HG03469 (cell line): Measurements from ENCODE around the gene PRTN3.
"Not testable (repeated sequence)": the region's sequence is repeated elsewhere in the genome, so short reads cannot be mapped to it uniquely, and the experiment has no call there.

Experiments
- ATAC-seq: cut with Tn5 transposase; IDR thresholded peaks from one replicate; pipeline ENCODE4 v1.9.1; 2021; ENCODE audit warnings: mild to moderate bottlenecking, moderate library complexity, moderate number of reproducible peaks; ENCODE audit not compliant: unreplicated experiment

PRTN3 gene

GRCh38 chr19:843180-843835, 2.5 kb downstream of the PRTN3 start:
- ATAC-seq, result no peak

GRCh38 chr19:843836-844545, 3.2 kb downstream of the PRTN3 start:
- ATAC-seq, result no peak

- no peak for ATAC-seq
Observed at GRCh38 chr19:844546-844971, 3.8 kb downstream of the PRTN3 start.

DNA sequence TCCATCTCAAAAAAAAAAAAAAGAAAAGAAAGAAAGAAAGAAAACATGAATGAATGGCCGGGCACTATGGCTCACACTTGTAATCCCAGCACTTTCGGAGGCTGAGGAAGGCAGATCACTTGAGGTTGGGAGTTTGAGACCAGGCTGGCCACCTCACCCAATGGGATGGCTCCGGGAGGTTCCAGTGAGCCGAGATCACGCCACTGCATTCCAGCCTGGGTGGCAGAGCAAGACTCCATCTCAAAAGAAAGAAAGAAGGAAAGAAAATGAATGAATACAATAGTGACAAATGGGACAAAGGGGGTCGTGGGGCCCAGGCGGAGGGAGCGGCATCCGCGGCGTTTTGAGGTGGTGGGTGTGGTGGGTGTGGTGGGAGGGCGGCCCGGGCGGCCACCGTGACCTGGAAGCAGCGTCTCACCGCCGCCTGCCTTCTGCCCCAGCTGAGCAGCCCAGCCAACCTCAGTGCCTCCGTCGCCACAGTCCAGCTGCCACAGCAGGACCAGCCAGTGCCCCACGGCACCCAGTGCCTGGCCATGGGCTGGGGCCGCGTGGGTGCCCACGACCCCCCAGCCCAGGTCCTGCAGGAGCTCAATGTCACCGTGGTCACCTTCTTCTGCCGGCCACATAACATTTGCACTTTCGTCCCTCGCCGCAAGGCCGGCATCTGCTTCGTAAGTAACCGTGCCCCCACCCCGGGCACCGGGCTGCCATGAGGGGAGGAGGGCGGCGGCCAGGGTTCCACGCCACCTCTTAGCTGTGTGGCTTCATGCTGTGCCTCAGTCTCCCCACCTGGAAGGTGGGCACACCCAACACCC, 5.1 kb downstream of the PRTN3 start:
- ATAC-seq, result no peak

- no peak for ATAC-seq
Observed at GRCh38 chr19:848386-848921, 7.7 kb downstream of the PRTN3 start.

DNA sequence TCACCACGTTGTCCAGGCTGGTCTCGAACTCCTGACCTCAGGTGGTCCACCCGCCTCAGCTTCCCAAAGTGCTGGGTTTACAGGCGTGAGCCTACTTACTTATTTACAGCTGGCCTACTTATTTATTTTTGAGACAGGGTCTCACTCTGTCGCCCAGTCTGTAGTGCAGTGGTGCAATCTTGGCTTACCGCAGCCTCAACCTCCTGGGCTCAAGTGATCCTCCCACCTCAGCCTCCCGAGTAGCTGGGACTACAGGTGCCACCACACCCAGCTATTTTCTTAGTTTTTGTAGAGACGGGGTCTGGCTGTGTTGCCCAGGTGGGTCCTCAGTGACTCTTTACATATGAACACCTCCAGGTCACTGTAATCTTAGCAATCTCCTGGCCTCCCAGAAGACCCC, 8.4 kb downstream of the PRTN3 start:
- ATAC-seq, result not testable (repeated sequence)

GRCh38 chr19:850221-850978, 9.6 kb downstream of the PRTN3 start:
- no peak for ATAC-seq

DNA sequence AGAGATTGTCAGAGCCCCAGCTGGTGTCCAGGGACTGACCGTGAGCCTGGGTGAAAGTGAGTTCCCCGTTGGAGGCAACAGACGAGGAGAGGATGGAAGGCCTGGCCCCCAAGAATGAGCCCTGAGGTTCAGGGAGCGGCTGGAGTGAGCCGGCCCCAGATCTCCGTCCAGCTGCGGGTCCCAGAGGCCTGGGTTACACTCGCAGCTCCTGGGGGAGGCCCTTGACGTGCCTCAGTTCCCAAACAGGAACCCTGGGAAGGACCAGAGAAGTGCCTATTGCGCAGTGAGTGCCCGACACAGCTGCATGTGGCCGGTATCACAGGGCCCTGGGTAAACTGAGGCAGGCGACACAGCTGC, 10.2 kb downstream of the PRTN3 start:
- ATAC-seq, result no peak

GRCh38 chr19:852136-853013, 11.6 kb downstream of the PRTN3 start, which contains the start of gene ELANE:
TSS of gene ELANE (plus strand) at chr19:852303. CDS start at chr19:852329, 26 bp downstream.
- ATAC-seq, result no peak

DNA sequence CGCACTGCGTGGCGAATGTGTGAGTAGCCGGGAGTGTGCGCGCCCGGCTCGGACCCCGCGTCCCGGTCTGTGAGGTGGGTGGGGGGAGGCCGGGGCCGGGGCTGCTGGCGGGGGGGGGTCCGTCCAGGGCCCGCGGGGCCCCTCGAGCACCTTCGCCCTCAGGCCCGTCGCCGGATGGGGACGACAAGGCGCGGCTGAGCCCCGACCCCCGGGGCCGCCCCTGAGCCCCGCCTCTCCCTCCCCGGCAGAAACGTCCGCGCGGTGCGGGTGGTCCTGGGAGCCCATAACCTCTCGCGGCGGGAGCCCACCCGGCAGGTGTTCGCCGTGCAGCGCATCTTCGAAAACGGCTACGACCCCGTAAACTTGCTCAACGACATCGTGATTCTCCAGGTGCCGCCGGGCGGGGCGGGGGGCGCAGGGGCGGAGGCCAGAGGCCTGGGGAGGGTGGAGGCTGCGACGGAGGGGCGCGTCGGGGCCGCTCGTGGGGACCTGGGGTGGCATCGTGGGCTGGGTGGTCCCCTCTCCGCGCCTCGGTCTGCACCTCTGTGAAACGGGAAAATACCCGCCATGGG, 12.3 kb downstream of the PRTN3 start:
- no peak for ATAC-seq

- not testable (repeated sequence) for ATAC-seq
Observed at GRCh38 chr19:853614-854220, 12.9 kb downstream of the PRTN3 start.

GRCh38 chr19:854549-854948, 13.8 kb downstream of the PRTN3 start:
- no peak for ATAC-seq

DNA sequence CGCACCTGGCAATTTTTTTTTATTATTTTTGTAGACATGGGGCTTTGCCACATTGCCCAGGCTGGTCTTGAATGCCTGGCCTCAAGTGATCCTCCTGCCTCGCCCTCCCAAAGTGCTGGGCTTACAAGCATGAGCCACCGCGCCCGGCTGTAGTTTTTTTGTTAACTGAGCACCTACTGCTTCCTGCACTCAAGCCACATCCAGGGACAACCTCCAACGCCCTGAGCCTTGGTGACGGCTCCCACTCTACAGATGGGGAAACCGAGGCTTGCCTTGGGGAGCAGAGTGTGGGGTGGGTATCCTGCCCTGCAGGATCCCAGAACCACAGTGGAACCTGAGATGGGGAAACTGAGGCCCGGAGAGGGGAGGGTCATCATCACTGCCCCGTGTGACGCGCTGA, 14.3 kb downstream of the PRTN3 start:
- no peak for ATAC-seq

DNA sequence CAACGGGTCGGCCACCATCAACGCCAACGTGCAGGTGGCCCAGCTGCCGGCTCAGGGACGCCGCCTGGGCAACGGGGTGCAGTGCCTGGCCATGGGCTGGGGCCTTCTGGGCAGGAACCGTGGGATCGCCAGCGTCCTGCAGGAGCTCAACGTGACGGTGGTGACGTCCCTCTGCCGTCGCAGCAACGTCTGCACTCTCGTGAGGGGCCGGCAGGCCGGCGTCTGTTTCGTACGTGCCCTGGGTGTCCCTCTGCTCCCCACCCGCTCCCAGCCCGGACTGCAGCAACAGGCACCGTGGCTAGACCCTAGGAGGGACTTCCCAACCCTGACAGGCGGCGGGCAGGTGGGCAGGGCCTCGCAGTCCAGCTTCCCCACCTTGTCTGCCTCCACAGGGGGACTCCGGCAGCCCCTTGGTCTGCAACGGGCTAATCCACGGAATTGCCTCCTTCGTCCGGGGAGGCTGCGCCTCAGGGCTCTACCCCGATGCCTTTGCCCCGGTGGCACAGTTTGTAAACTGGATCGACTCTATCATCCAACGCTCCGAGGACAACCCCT, 14.8 kb downstream of the PRTN3 start:
- ATAC-seq, result no peak

DNA sequence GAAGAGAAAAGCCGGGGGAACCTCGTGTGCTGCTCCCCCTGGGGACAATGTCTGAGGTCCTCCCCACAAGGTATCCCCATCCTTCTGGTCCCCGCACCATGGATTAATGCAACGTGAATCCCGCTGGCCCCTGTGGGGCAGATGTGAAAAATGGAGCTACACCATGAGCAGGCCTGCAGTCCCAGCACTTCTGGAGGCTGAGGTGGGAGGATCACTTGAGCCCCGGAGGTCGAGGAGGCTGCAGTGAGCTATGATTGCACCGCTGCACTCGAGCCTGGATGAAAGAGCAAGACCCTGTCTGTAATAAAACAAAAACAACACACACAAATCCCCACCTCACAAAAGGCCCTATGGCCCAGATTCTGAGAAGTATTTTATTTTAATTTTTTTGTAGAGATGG, 17.5 kb downstream of the PRTN3 start:
- ATAC-seq, result no peak

GRCh38 chr19:858868-859843, 18.4 kb downstream of the PRTN3 start, which contains the start of gene CFD:
TSS of gene CFD (plus strand) at chr19:859664. CDS start at chr19:859690, 26 bp downstream.
- no peak for ATAC-seq

- ATAC-seq, result no peak
Observed at GRCh38 chr19:861141-861755, 20.4 kb downstream of the PRTN3 start.
